A549 (cell line): ENCODE data around the gene UBXN10.

Experiments used
- CTCF ChIP-seq: fragments of >200 bp; sonication (Bioruptor Twin); formaldehyde crosslinking; IDR thresholded peaks from 3 replicates; pipeline ENCODE4 v1.5.1; 2016
- E2F6 ChIP-seq: IDR thresholded peaks from 2 replicates; pipeline ENCODE4 v1.6.1; 2012; ENCODE audit warnings: low read depth, borderline replicate concordance
- EP300 ChIP-seq, 2 experiments: fragments of >200 bp; sonication (Bioruptor Twin); formaldehyde crosslinking; IDR thresholded peaks; 2 replicates in 1 of 2; 3 replicates in 1 of 2; pipeline ENCODE4 v1.6.1; 2016 to 2017
- POLR2A ChIP-seq: IDR thresholded peaks from 2 replicates; pipeline ENCODE4 v1.6.1; 2012; ENCODE audit warnings: mild to moderate bottlenecking, low read length

GRCh38 chr1:20141001-20141400, 44.9 kb upstream of the UBXN10 start:
- TF ChIP-seq POLR2A, result no peak
- TF ChIP-seq CTCF, result no peak
- TF ChIP-seq EP300 (IDR thresholded peaks at IDR 0.05), result no peak
- no peak for TF ChIP-seq E2F6
